ENCODE data around the gene HEXD. TPM values are rescaled to one million over a fixed set of nuclear protein-coding genes. Genes with fewer than 3 reads are reported as not detected.

The HEXD gene
- total and polyA plus RNA-seq, 2 donors (not counting 3 experiments of a cell fraction or from before 2014, with no cell fraction given) = 12.9 to 18.6 TPM

GRCh38 chr17:82410014-82410716 lies 8.0 kb upstream of the HEXD start:
- no peak for FAIRE-seq
- Histone ChIP-seq H3K4me3 (replicated peaks in 1 of 3; ENCODE audit: insufficient read depth in 1 of 3, low read depth in 1 of 3, low read length in 3 of 3) (no peak overlapping the region), H4K20me1 (replicated peaks; ENCODE audit: control insufficient read depth, extremely low read depth, insufficient read depth, low read length) (no peaks in the 10 kb centered on the region), H3K36me3 (ENCODE audit: control insufficient read depth in 2 of 2, extremely low read depth in 1 of 2, insufficient read depth in 2 of 2, low read length in 2 of 2) (no peaks in the 10 kb centered on the region), H3K79me2 (ENCODE audit: control insufficient read depth, insufficient read depth, low read length) (no peaks in the 10 kb centered on the region), H3K9me1 (replicated peaks; ENCODE audit: control insufficient read depth, extremely low read depth, insufficient read depth, low read length) (no peaks in the 10 kb centered on the region), H2AFZ (ENCODE audit: low read depth, low read length) (no peak overlapping the region), H3K27me3 (ENCODE audit: control insufficient read depth in 2 of 2, insufficient read depth in 2 of 2, low read length in 2 of 2) (no peaks in the 10 kb centered on the region), H3K9ac (replicated peaks; ENCODE audit: extremely low read depth, insufficient read depth, low read length) (no peak overlapping the region), H3K4me1 (ENCODE audit: control insufficient read depth, extremely low read depth, insufficient read depth, low read length) (no peaks in the 10 kb centered on the region), H3K27ac (ENCODE audit: insufficient read depth, low read depth, low read length) (no peak overlapping the region), H3K9me3 (replicated peaks; ENCODE audit: control insufficient read depth, insufficient read depth, low read length) (no peaks in the 10 kb centered on the region), H3K4me2 (ENCODE audit: insufficient read depth, low read length) (no peak overlapping the region)
- intact Hi-C loops (cut with micrococcal nuclease) = loop anchor here (10.0 kb wide), 2 partner anchors 165 to 375 kb away; partner anchors contain the start of genes DCXR and RAC3
- DNase-seq (ENCODE audit: low read depth, low spot score) = no peak
- dilution Hi-C loops (cut with MboI; ENCODE audit: extremely low pct_ligation_motif_present, low sequenced_read_pairs) = no loop called here
- ChIA-PET POLR2A (no interaction called here), CTCF (interaction anchor here (1.1 to 1.2 kb wide), 2 partner anchors 8 to 14 kb away, joined by 4 to 6 read pairs; no protein-coding TSS in a partner anchor)
- no TSS peak for BruUV-seq (replicated peaks)
- TF ChIP-seq POLR2A (IDR thresholded peaks at IDR 0.05; ENCODE audit: low read depth, low read length) = no peak
- TF ChIP-seq MYC (IDR thresholded peaks at IDR 0.05; ENCODE audit: low read depth, low read length) = no peak
- TF ChIP-seq GATA2 (IDR thresholded peaks at IDR 0.05; ENCODE audit: insufficient read depth, insufficient read length, low read depth, low read length) = no peak
- TF ChIP-seq CTCF (IDR thresholded peaks at IDR 0.05; ENCODE audit: extremely low read depth in 1 of 2, insufficient read depth in 1 of 2, low read depth in 1 of 2, low read length in 2 of 2) = no peak

Measured in endothelial cell of umbilical vein (primary cell).